H1 (cell line): ENCODE results near the gene NPAS4. TPM values are rescaled to one million over a fixed set of nuclear protein-coding genes. Genes with fewer than 3 reads are reported as not detected.
A peak's percentile ranks its signal among the peaks of the same experiment; 100 is the strongest.
"Not testable (repeated sequence)": the region's sequence is repeated elsewhere in the genome, so short reads cannot be mapped to it uniquely, and the experiment has no call there.

Source experiments
- CTCF ChIA-PET: fragments of 300-600 bp; sonication (Branson Sonifier 250); formaldehyde crosslinking; loops from one replicate; lab custom pipeline; 2021; ENCODE audit not compliant: partially characterized antibody; lab: Charles Lee
- POLR2A ChIA-PET: fragments of 300-600 bp; sonication (Branson Sonifier 250); formaldehyde crosslinking; loops from one replicate; lab custom pipeline; 2021; ENCODE audit warnings: inconsistent platforms; ENCODE audit not compliant: partially characterized antibody; lab: Charles Lee
- DNase-seq, 2 experiments: peaks; one replicate each; pipeline versions ENCODE4 v3.0.0 to v3.0.0-alpha.2; 2010 to 2022; ENCODE audit warnings: low spot score in 2 of 2, low read depth in 1 of 2, mixed read lengths in 1 of 2
- FAIRE-seq: peaks from 2 replicates; lab custom pipeline; 2011; peaks lifted over from hg19 to GRCh38; lab: Jason Lieb, UNC
- H2AFZ ChIP-seq: 2 replicates; pipeline ENCODE4 v1.8.1; 2012; ENCODE audit warnings: low read length, inconsistent platforms
- H2AK5ac ChIP-seq: 2 replicates; pipeline ENCODE4 v1.6.1; 2013; ENCODE audit warnings: low read depth, low read length
- H2BK120ac ChIP-seq: replicated peaks from 2 replicates; pipeline ENCODE3; 2013; ENCODE audit warnings: low read depth, low read length, inconsistent platforms
- H2BK12ac ChIP-seq: 2 replicates; pipeline ENCODE4 v1.6.1; 2013; ENCODE audit warnings: low read depth, low read length
- H2BK15ac ChIP-seq: 2 replicates; pipeline ENCODE4 v1.6.1; 2013; ENCODE audit warnings: low read length
- H2BK20ac ChIP-seq: 2 replicates; pipeline ENCODE4 v1.6.1; 2013; ENCODE audit warnings: low read length
- H2BK5ac ChIP-seq: 2 replicates; pipeline ENCODE4 v1.6.1; 2013; ENCODE audit warnings: low read depth, low read length
- H3K14ac ChIP-seq: 2 replicates; pipeline ENCODE4 v1.6.1; 2013; ENCODE audit warnings: inconsistent platforms; ENCODE audit not compliant: insufficient read length
- H3K18ac ChIP-seq: 2 replicates; pipeline ENCODE4 v1.6.1; 2013; ENCODE audit warnings: low read length; ENCODE audit errors: extremely low read depth
- H3K23ac ChIP-seq: 2 replicates; pipeline ENCODE4 v1.6.1; 2013; ENCODE audit warnings: inconsistent platforms; ENCODE audit not compliant: insufficient read length
- H3K23me2 ChIP-seq: 2 replicates; pipeline ENCODE4 v1.6.1; 2013; ENCODE audit warnings: low read depth, low read length
- H3K27ac ChIP-seq: 2 replicates; pipeline ENCODE4 v1.6.1; 2011; ENCODE audit warnings: low read depth, low read length, inconsistent platforms
- H3K27me3 ChIP-seq, 4 experiments: replicated peaks in 1 of 4; 1 replicate in 1 of 4; 2 replicates in 3 of 4; pipeline versions ENCODE4 v1.6.1 to v1.8.1; 2011 to 2013; ENCODE audit warnings: low read length in 3 of 4, mild to moderate bottlenecking in 3 of 4, inconsistent platforms in 2 of 4, mixed read lengths in 2 of 4, moderate library complexity in 1 of 4; ENCODE audit not compliant: control insufficient read depth in 3 of 4, insufficient read depth in 3 of 4; ENCODE audit errors: extremely low read depth in 1 of 4
- H3K36me3 ChIP-seq, 4 experiments: 2 replicates each; pipeline versions ENCODE4 v1.6.1 to v1.8.1; 2011 to 2013; ENCODE audit warnings: mild to moderate bottlenecking in 4 of 4, low read length in 3 of 4, moderate library complexity in 2 of 4, control low read depth in 1 of 4, inconsistent platforms in 1 of 4; ENCODE audit not compliant: insufficient read depth in 4 of 4, control insufficient read depth in 2 of 4
- H3K4ac ChIP-seq: replicated peaks from 2 replicates; pipeline ENCODE3; 2013; ENCODE audit warnings: low read length, low read depth, mixed read lengths, inconsistent platforms; ENCODE audit not compliant: insufficient read length
- H3K4me1 ChIP-seq, 4 experiments: replicated peaks in 1 of 4; 1 replicate in 1 of 4; 2 replicates in 3 of 4; pipeline versions ENCODE4 v1.6.1 to v1.8.1; 2011 to 2013; ENCODE audit warnings: low read length in 3 of 4, inconsistent platforms in 2 of 4, mixed read lengths in 1 of 4; ENCODE audit not compliant: insufficient read depth in 4 of 4, control insufficient read depth in 3 of 4
- H3K4me2 ChIP-seq, 2 experiments: 2 replicates each; pipeline versions ENCODE4 v1.6.1 to v1.8.1; 2011 to 2013; ENCODE audit warnings: low read depth in 2 of 2, low read length in 2 of 2, control low read depth in 1 of 2, inconsistent platforms in 1 of 2, mild to moderate bottlenecking in 1 of 2; ENCODE audit not compliant: insufficient read depth in 1 of 2
- H3K4me3 ChIP-seq, 4 experiments: fragments of 200-600, 300-600 bp in 1 of 4; sonication (generic), shearing (Covaris generic), sonication (Bioruptor Twin) in 1 of 4; 2 replicates each; pipeline versions ENCODE4 v1.5.1 to v1.8.1; 2011 to 2016; ENCODE audit warnings: low read length in 4 of 4, low read depth in 3 of 4, control low read depth in 2 of 4, inconsistent platforms in 2 of 4, mild to moderate bottlenecking in 2 of 4, mixed read lengths in 1 of 4, moderate library complexity in 1 of 4; ENCODE audit not compliant: insufficient read depth in 2 of 4; ENCODE audit errors: extremely low read depth in 1 of 4
- H3K56ac ChIP-seq: replicated peaks from 2 replicates; pipeline ENCODE3; 2013; ENCODE audit warnings: low read depth, mild to moderate bottlenecking, mixed read lengths, low read length, inconsistent platforms; ENCODE audit not compliant: insufficient read length
- H3K79me1 ChIP-seq: 2 replicates; pipeline ENCODE4 v1.6.1; 2013; ENCODE audit warnings: low read depth, low read length, control low read depth
- H3K79me2 ChIP-seq, 2 experiments: 2 replicates each; pipeline versions ENCODE4 v1.6.1 to v1.8.1; 2012 to 2013; ENCODE audit warnings: low read length in 2 of 2, mild to moderate bottlenecking in 2 of 2, inconsistent platforms in 1 of 2; ENCODE audit not compliant: insufficient read depth in 2 of 2, control insufficient read depth in 1 of 2
- H3K9ac ChIP-seq, 4 experiments: replicated peaks in 1 of 4; 1 replicate in 1 of 4; 2 replicates in 3 of 4; pipeline versions ENCODE4 v1.6.1 to v1.8.1; 2011 to 2013; ENCODE audit warnings: low read depth in 3 of 4, low read length in 3 of 4, control low read depth in 2 of 4, mild to moderate bottlenecking in 2 of 4, moderate library complexity in 2 of 4, inconsistent platforms in 1 of 4; ENCODE audit errors: extremely low read depth in 1 of 4
- H3K9me3 ChIP-seq, 2 experiments: 2 replicates each; pipeline versions ENCODE4 v1.6.1 to v1.8.1; 2012 to 2013; ENCODE audit warnings: mild to moderate bottlenecking in 2 of 2, moderate library complexity in 2 of 2, control low read depth in 1 of 2, inconsistent platforms in 1 of 2, low read depth in 1 of 2, low read length in 1 of 2, mixed read lengths in 1 of 2; ENCODE audit not compliant: insufficient read depth in 2 of 2
- H4K20me1 ChIP-seq, 2 experiments: replicated peaks in 1 of 2; 2 replicates each; pipeline versions ENCODE3 to v1.8.1; 2011 to 2013; ENCODE audit warnings: inconsistent platforms in 2 of 2, low read length in 2 of 2, mild to moderate bottlenecking in 1 of 2; ENCODE audit not compliant: insufficient read depth in 2 of 2, control insufficient read depth in 1 of 2
- H4K5ac ChIP-seq: 2 replicates; pipeline ENCODE4 v1.6.1; 2013; ENCODE audit warnings: low read length, low read depth, mixed read lengths, inconsistent platforms; ENCODE audit not compliant: insufficient read length
- H4K8ac ChIP-seq: 2 replicates; pipeline ENCODE4 v1.8.0; 2013; ENCODE audit warnings: mild to moderate bottlenecking, moderate library complexity, low read length, inconsistent platforms; ENCODE audit not compliant: insufficient read depth; ENCODE audit errors: extremely low read depth
- H4K91ac ChIP-seq: replicated peaks from 2 replicates; pipeline ENCODE3; 2013; ENCODE audit warnings: low read length, mixed read lengths, inconsistent platforms; ENCODE audit not compliant: insufficient read length
- BACH1 ChIP-seq: IDR thresholded peaks from 2 replicates; pipeline ENCODE4 v1.6.1; 2012; ENCODE audit warnings: low read length, improper control_type of control experiment
- CREB1 ChIP-seq: IDR thresholded peaks from 2 replicates; pipeline ENCODE4 v1.6.1; 2012; ENCODE audit warnings: inconsistent platforms
- EGR1 ChIP-seq: IDR thresholded peaks from 2 replicates; pipeline ENCODE4 v1.6.1; 2011; ENCODE audit warnings: low read depth, low read length, borderline replicate concordance
- EP300 ChIP-seq, 2 experiments: IDR thresholded peaks; 1 replicate in 1 of 2; 2 replicates in 1 of 2; pipeline ENCODE4 v1.6.1; 2011 to 2012; ENCODE audit warnings: low read depth in 2 of 2, low read length in 2 of 2, mild to moderate bottlenecking in 2 of 2, borderline replicate concordance in 1 of 2, inconsistent platforms in 1 of 2, moderate library complexity in 1 of 2
- FOSL1 ChIP-seq: IDR thresholded peaks from 2 replicates; pipeline ENCODE4 v1.6.1; 2011; ENCODE audit warnings: mild to moderate bottlenecking, low read depth, low read length, moderate library complexity; ENCODE audit not compliant: insufficient read depth
- RFX5 ChIP-seq: IDR thresholded peaks from 2 replicates; pipeline ENCODE4 v1.6.1; 2011; ENCODE audit warnings: low read depth, low read length, improper control_type of control experiment, borderline replicate concordance
- SAP30 ChIP-seq: fragments of 300-600 bp; sonication (generic); IDR thresholded peaks from 2 replicates; pipeline ENCODE4 v1.7.1; 2012; ENCODE audit warnings: low read length, moderate library complexity, mild to moderate bottlenecking, inconsistent platforms; ENCODE audit not compliant: insufficient read depth, insufficient replicate concordance
- SP2 ChIP-seq: IDR thresholded peaks from 2 replicates; pipeline ENCODE4 v1.6.1; 2012; ENCODE audit warnings: mild to moderate bottlenecking, low read length, inconsistent platforms
- SP4 ChIP-seq: IDR thresholded peaks from 2 replicates; pipeline ENCODE4 v1.6.1; 2012; ENCODE audit warnings: low read length, inconsistent platforms
- TCF12 ChIP-seq: IDR thresholded peaks from 2 replicates; pipeline ENCODE4 v1.6.1; 2011; ENCODE audit warnings: low read depth, mild to moderate bottlenecking, low read length
- polyA plus RNA-seq, 7 experiments: library from polyadenylated mRNA; depleted of rRNA in 3 of 7; stranded (reverse) in 5 of 7; unstranded in 2 of 7; fragments of >200 nt in 5 of 7; fragments of 200-250 nt in 2 of 7; gene quantifications; 1 replicate in 5 of 7; 2 replicates in 1 of 7; 4 replicates in 1 of 7; pipeline versions ENCODE4 v1.2.1 to v1.2.3, GENCODE V29; 2011 to 2013; ENCODE audit warnings: missing spikeins in 2 of 7, mixed read lengths in 2 of 7
- total RNA-seq: library from RNA; stranded (reverse); fragmentation: NEBNext Ultra II Directional; extraction: Animal tissue kit (Norgen Biotek cat#: 25700); gene quantifications from 2 replicates; pipeline ENCODE4 v1.2.1, GENCODE V29; 2021
- TF ChIP-seq, protein P1 (sequence below): IDR thresholded peaks from 2 replicates; pipeline ENCODE4 v1.6.1; 2012; ENCODE audit warnings: inconsistent platforms
- TF ChIP-seq, protein P2 (sequence below): IDR thresholded peaks from 2 replicates; pipeline ENCODE4 v1.6.1; 2012; ENCODE audit warnings: low read length, inconsistent platforms

Gene NPAS4
- total and polyA plus RNA-seq, 2 of the 8 experiments (the other 6 are each of a cell fraction or from before 2014, with no cell fraction given): 0.73 to 0.99 TPM

DNA sequence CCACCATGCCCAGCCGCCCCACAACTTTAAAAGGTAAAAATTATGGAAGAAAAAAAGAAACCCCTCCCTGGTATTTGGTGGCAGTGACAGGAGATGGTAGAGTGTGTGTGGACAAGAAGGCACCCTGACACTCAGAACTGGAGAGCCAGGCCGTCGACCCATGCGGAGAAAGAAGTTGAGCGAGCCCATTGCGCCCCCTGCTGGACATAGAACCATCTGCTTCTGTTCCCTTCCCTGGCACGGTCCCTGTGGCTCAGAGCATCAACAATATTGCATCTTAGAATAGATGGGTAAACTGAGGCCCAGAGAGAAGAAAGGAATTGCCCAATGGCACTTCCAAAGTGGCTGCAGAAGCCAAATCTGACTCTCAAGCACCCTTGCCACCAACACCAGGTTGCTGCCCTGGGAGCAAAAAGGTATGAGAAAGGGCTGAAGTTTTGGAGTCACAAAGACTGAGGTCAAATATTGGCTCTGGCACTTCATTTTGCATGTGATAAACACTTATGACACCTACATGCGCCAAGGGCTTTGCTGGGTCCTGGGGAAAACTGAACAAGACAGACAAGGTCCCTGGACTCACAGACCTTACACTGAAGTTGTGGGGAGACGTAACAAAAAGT, 9.3 kb downstream of the NPAS4 start (continued):
- TF ChIP-seq EGR1 (no peak), TCF12 (no peak), BACH1 (no peak), FOSL1 (no peak), RFX5 (no peak), CREB1 (no peak), SP4 (no peak), EP300 (IDR thresholded peaks at IDR 0.05; ENCODE audit: borderline replicate concordance in 1 of 2, low read depth in 2 of 2, low read length in 2 of 2) (no peak), SAP30 (no peak), SP2 (no peak)
- TF ChIP-seq, protein P1, sequence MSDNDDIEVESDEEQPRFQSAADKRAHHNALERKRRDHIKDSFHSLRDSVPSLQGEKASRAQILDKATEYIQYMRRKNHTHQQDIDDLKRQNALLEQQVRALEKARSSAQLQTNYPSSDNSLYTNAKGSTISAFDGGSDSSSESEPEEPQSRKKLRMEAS: peak; percentile 70
- TF ChIP-seq, protein P2, sequence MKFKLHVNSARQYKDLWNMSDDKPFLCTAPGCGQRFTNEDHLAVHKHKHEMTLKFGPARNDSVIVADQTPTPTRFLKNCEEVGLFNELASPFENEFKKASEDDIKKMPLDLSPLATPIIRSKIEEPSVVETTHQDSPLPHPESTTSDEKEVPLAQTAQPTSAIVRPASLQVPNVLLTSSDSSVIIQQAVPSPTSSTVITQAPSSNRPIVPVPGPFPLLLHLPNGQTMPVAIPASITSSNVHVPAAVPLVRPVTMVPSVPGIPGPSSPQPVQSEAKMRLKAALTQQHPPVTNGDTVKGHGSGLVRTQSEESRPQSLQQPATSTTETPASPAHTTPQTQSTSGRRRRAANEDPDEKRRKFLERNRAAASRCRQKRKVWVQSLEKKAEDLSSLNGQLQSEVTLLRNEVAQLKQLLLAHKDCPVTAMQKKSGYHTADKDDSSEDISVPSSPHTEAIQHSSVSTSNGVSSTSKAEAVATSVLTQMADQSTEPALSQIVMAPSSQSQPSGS: 0 out of 2 replicates have a peak, but pooled peaks have one; percentile 11

DNA sequence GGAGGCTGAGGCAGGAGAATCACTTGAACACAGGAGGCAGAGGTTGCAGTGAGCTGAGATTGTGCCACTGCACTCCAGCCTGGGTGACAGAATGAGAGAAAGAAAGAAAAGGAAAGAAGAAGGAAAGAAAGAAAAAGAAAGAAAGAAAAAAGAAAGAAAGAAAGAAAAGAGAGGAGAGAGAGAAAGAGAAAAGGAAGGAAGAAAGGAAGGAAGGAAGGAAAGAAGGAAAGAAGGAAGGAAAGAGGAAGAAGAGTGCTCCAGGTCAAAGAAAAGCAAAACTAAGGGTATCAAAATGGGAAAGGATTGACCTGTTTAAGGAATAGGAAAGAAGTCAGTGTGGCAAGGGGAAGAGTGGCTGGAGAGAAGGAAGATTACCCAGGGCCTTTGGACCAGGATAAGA, 10.5 kb downstream of the NPAS4 start:
- ChIA-PET CTCF (interaction anchor here (0.7 to 13.7 kb wide), 11 partner anchors 7 to 87 kb away, joined by 3 to 259 read pairs (median 4); partner anchors contain the start of genes BRMS1, MRPL11 and NPAS4), POLR2A (interaction anchor here (0.7 to 1.2 kb wide), 3 partner anchors 23 to 130 kb away, joined by 3 to 6 read pairs (median 3); no protein-coding TSS in a partner anchor)
- H2BK20ac ChIP-seq, H4K8ac ChIP-seq, H3K4me2 ChIP-seq, H3K27ac ChIP-seq, H2AK5ac ChIP-seq, H3K18ac ChIP-seq, H3K4me1 ChIP-seq, H3K79me2 ChIP-seq, H4K5ac ChIP-seq, FAIRE-seq, H3K23ac ChIP-seq, H3K27me3 ChIP-seq, H4K91ac ChIP-seq, H3K23me2 ChIP-seq, H3K56ac ChIP-seq, H3K4me3 ChIP-seq, H2BK5ac ChIP-seq, DNase-seq, H3K9ac ChIP-seq, H2BK15ac ChIP-seq, H2BK120ac ChIP-seq, H3K14ac ChIP-seq, H3K9me3 ChIP-seq, H4K20me1 ChIP-seq, H3K4ac ChIP-seq, H2BK12ac ChIP-seq, H2AFZ ChIP-seq, H3K79me1 ChIP-seq: not testable (repeated sequence)
- H3K36me3 ChIP-seq: peaks cover 2 to 14% (median 10%) of the 10 kb centered on the region in 4 experiments; a peak in 6 of 8 replicates
